GM19463 (cell line): Measurements from ENCODE around the gene TAPBP.

Experiments
- ATAC-seq: cut with Tn5 transposase; IDR thresholded peaks from one replicate; pipeline ENCODE4 v1.9.1; 2021; ENCODE audit warnings: mild to moderate bottlenecking, moderate library complexity; ENCODE audit not compliant: unreplicated experiment

TAPBP gene

GRCh38 chr6:33249732-33250630 lies 63.9 kb downstream of the TAPBP start:
- ATAC-seq = no peak
